ENCODE data around the gene COL27A1.
A peak's percentile ranks its signal among the peaks of the same experiment; 100 is the strongest.
"Not testable (repeated sequence)": the region's sequence is repeated elsewhere in the genome, so short reads cannot be mapped to it uniquely, and the experiment has no call there.

Gene COL27A1

GRCh38 chr9:114185570-114186490 is 30.5 kb downstream of the COL27A1 start:
- no peak for DNase-seq

- DNase-seq, result no peak
These were observed 31.4 kb downstream of the COL27A1 start for GRCh38 chr9:114186605-114187289.

GRCh38 chr9:114187827-114188226 is 32.5 kb downstream of the COL27A1 start:
- DNase-seq, result no peak

GRCh38 chr9:114189823-114190562 is 34.7 kb downstream of the COL27A1 start:
- no peak for DNase-seq

GRCh38 chr9:114190563-114190905 is 35.2 kb downstream of the COL27A1 start:
- no peak for DNase-seq

- not testable (repeated sequence) for DNase-seq
These were observed 36.1 kb downstream of the COL27A1 start for GRCh38 chr9:114191402-114191801.

- no peak for DNase-seq
These were observed 37.2 kb downstream of the COL27A1 start for GRCh38 chr9:114192539-114192938.

- DNase-seq, result no peak
These were observed 37.8 kb downstream of the COL27A1 start for GRCh38 chr9:114193090-114193489.

GRCh38 chr9:114196117-114196516 is 40.8 kb downstream of the COL27A1 start:
- DNase-seq, result no peak

- no peak for DNase-seq
These were observed 41.8 kb downstream of the COL27A1 start for GRCh38 chr9:114196979-114197622.

- no peak for DNase-seq
These were observed 43.1 kb downstream of the COL27A1 start for GRCh38 chr9:114198249-114199040.

- DNase-seq, result no peak
These were observed 45.5 kb downstream of the COL27A1 start for GRCh38 chr9:114200721-114201300.

- no peak for DNase-seq
These were observed 47.1 kb downstream of the COL27A1 start for GRCh38 chr9:114202396-114202795.

GRCh38 chr9:114202849-114203248 is 47.5 kb downstream of the COL27A1 start:
- no peak for DNase-seq

- no peak for DNase-seq
These were observed 48.2 kb downstream of the COL27A1 start for GRCh38 chr9:114203410-114204140.

GRCh38 chr9:114204265-114204664 is 48.9 kb downstream of the COL27A1 start:
- DNase-seq, result no peak

- no peak for DNase-seq
These were observed 50.1 kb downstream of the COL27A1 start for GRCh38 chr9:114205171-114206015.

GRCh38 chr9:114206221-114206789 is 51.0 kb downstream of the COL27A1 start:
- DNase-seq, result no peak

GRCh38 chr9:114207034-114207810 is 51.9 kb downstream of the COL27A1 start:
- peak; percentile 39 for DNase-seq
